A673 (cell line): ENCODE data around the gene KDR. TPM values are rescaled to one million over a fixed set of nuclear protein-coding genes. Genes with fewer than 3 reads are reported as not detected.
A peak's percentile ranks its signal among the peaks of the same experiment; 100 is the strongest.

Experiments
- BruUV-seq: library from RNA; stranded (reverse); fragments of 400-500 nt; replicated peaks from 2 replicates; lab custom pipeline; 2021; lab: Mats Ljungman, UMichigan
- CTCF ChIA-PET: fragments of 300-600 bp; sonication (Branson Sonifier 250); formaldehyde crosslinking; loops from one replicate; lab custom pipeline; 2022; ENCODE audit warnings: antibody characterized with exemption; lab: Charles Lee
- POLR2A ChIA-PET: fragments of 300-600 bp; sonication (Branson Sonifier 250); formaldehyde crosslinking; loops from one replicate; lab custom pipeline; 2022; ENCODE audit warnings: antibody characterized with exemption; ENCODE audit not compliant: low non-redundant PET; lab: Charles Lee
- DNase-seq: peaks from one replicate; pipeline ENCODE4 v3.0.0-alpha.2; 2015; ENCODE audit warnings: low spot score
- H3K27ac ChIP-seq: fragments of 200-600 bp; sonication (generic); 2 replicates; pipeline ENCODE4 v1.5.1; 2016; ENCODE audit warnings: mixed run types, low read depth, mild to moderate bottlenecking, mixed read lengths, antibody characterized with exemption, low read length; ENCODE audit not compliant: poor library complexity, severe bottlenecking
- H3K27me3 ChIP-seq: fragments of 200-600 bp; sonication (generic); replicated peaks from 2 replicates; pipeline ENCODE4 v1.6.1; 2017; ENCODE audit warnings: mixed run types, low read depth, mild to moderate bottlenecking, mixed read lengths, antibody characterized with exemption, low read length; ENCODE audit not compliant: insufficient read depth, poor library complexity
- H3K36me3 ChIP-seq: fragments of 200-600 bp; sonication (generic); 2 replicates; pipeline ENCODE4 v1.6.1; 2016; ENCODE audit warnings: mixed run types, mild to moderate bottlenecking, mixed read lengths, antibody characterized with exemption, low read length; ENCODE audit not compliant: insufficient read depth, poor library complexity, severe bottlenecking
- H3K4me1 ChIP-seq: fragments of 200-600 bp; sonication (generic); 2 replicates; pipeline ENCODE4 v1.6.1; 2017; ENCODE audit warnings: mixed run types, mild to moderate bottlenecking, mixed read lengths, antibody characterized with exemption, low read length; ENCODE audit not compliant: insufficient read depth, poor library complexity, severe bottlenecking
- H3K4me3 ChIP-seq: fragments of 200-600 bp; sonication (generic); 2 replicates; pipeline ENCODE4 v1.5.1; 2016; ENCODE audit warnings: low read depth, mixed run types, mild to moderate bottlenecking, mixed read lengths, low read length; ENCODE audit not compliant: poor library complexity, severe bottlenecking
- H3K9me3 ChIP-seq: fragments of 200-600 bp; sonication (generic); 2 replicates; pipeline ENCODE4 v1.6.1; 2016; ENCODE audit warnings: mixed run types, low read depth, mild to moderate bottlenecking, mixed read lengths, antibody characterized with exemption, low read length; ENCODE audit not compliant: poor library complexity, severe bottlenecking
- CTCF ChIP-seq: fragments of 300-800, 200-600 bp; sonication (generic); conservative IDR thresholded peaks from 2 replicates; pipeline ENCODE4 v1.5.1; 2017; ENCODE audit warnings: low read depth, mild to moderate bottlenecking, antibody characterized with exemption, low read length, moderate library complexity, mixed read lengths
- EZH2 ChIP-seq: fragments of 200-600 bp; sonication (generic); IDR thresholded peaks from 2 replicates; pipeline ENCODE4 v1.6.1; 2017; ENCODE audit warnings: borderline replicate concordance, low read depth, mild to moderate bottlenecking, mixed read lengths, antibody characterized with exemption, low read length; ENCODE audit not compliant: poor library complexity, severe bottlenecking
- intact Hi-C: fragments of 100-400 bp; cut with micrococcal nuclease; formaldehyde crosslinking; loops from one replicate; pipeline ENCODE4 v1.10.0; 2022; ENCODE audit not compliant: unreplicated experiment
- total RNA-seq: library from RNA; stranded (reverse); gene quantifications from 2 replicates; pipeline ENCODE4 v1.2.3, GENCODE V29; 2021

The KDR gene
- total RNA-seq, 1 experiment from 2014 or later, result 0.47 TPM

- Histone ChIP-seq H3K36me3 (no peaks in the 10 kb centered on the region), H3K9me3 (no peaks in the 10 kb centered on the region), H3K4me3 (no peak overlapping the region), H3K27me3 (no peaks in the 10 kb centered on the region), H3K27ac (no peak overlapping the region), H3K4me1 (peaks cover 6% of the 10 kb centered on the region)
- BruUV-seq, result no TSS peak
- TF ChIP-seq CTCF, result no peak
- no peak for TF ChIP-seq EZH2
- ChIA-PET CTCF (no interaction called here), POLR2A (no interaction called here)
- intact Hi-C loops, result no loop called here
- DNase-seq, result no peak
Measured at GRCh38 chr4:55118397-55118796, 7.0 kb downstream of the KDR start.

GRCh38 chr4:55117511-55117910, 7.9 kb downstream of the KDR start:
- Histone ChIP-seq H3K27ac (no peak overlapping the region), H3K4me3 (no peak overlapping the region), H3K9me3 (no peaks in the 10 kb centered on the region), H3K36me3 (no peaks in the 10 kb centered on the region), H3K4me1 (peaks cover 6% of the 10 kb centered on the region), H3K27me3 (no peaks in the 10 kb centered on the region)
- TF ChIP-seq CTCF (no peak), EZH2 (no peak)
- DNase-seq, result no peak
- ChIA-PET POLR2A (no interaction called here), CTCF (no interaction called here)
- no TSS peak for BruUV-seq
- intact Hi-C loops, result no loop called here

GRCh38 chr4:55116450-55116849, 8.9 kb downstream of the KDR start:
- Histone ChIP-seq H3K9me3 (no peaks in the 10 kb centered on the region), H3K36me3 (no peaks in the 10 kb centered on the region), H3K4me3 (no peak overlapping the region), H3K4me1 (peaks cover 6% of the 10 kb centered on the region), H3K27ac (no peak overlapping the region), H3K27me3 (no peaks in the 10 kb centered on the region)
- intact Hi-C loops, result no loop called here
- DNase-seq, result peak; percentile 71
- CTCF ChIA-PET, result no interaction called here
- no peak for TF ChIP-seq CTCF
- TF ChIP-seq EZH2, result no peak
- no TSS peak for BruUV-seq
- POLR2A ChIA-PET, result no interaction called here
